Stimulated activated CD4-positive, alpha-beta T cell treated with anti-CD3 and anti-CD28 coated beads, Interleukin-4, amount 100 ng/mL, for 1 hour (primary cell): ENCODE measurements around the gene OR5K2.

ENCODE experiments used
- DNase-seq: peaks from one replicate; pipeline ENCODE4 v3.0.0-alpha.2; 2020

The OR5K2 gene

DNA sequence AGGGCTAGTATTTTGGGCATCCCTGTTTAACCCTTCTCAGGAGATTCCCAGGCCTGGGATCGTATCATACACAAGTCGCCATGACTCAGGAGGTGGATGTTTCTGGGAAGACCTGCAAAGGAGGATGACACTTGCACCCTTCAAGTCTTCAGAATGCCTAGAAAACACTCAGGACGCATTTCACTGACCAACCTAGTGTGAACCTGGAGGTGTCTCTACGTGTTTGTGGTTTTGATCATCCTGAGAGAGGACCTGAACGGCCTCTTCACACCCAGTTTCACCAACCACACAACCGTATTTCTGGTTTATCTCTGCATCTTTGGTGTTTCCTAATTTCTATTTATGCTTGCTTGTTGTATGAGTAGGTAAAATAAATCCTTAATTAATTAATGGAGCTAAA is 28.0 kb downstream of the OR5K2 start:
- no peak for DNase-seq

DNA sequence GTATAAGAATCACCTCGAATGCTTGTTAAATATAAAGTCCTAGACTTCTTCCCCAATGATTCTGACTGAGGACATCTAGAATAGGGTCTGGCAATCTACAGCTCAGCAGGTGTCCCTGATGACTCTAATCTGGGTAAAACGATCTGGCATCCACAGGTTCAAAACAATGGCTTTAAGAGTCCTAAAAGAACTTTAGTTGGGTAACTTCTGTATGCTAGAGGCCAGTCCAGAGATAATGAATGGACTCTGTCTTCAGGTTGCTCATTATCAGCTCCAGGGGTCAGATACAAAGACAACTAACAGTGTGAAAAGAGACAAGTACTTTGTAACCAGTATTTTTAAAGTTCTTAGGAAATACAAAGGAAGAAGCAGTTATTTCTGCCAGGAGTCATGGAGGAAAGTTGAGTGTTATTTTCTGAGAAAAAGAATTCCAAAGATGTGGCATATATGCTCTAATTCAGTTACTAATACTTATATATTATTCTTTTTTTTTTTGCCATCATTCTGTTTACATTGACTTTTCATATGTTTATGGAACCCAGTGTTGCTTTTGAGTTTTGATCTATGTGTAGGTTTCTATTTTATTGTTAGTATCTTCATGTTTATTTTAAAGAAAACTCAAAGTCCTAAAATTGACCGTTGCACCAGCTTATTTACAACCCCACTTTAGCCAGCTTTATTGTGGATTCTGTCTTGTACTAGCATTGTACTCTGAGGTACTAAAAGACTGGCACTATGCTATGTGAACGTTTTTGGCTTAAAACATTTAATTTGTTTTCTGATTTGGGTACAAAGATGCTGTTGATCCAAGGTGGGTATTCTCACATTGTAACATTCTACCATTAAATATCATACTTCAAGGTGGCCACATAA is 31.2 kb downstream of the OR5K2 start:
- no peak for DNase-seq

DNA sequence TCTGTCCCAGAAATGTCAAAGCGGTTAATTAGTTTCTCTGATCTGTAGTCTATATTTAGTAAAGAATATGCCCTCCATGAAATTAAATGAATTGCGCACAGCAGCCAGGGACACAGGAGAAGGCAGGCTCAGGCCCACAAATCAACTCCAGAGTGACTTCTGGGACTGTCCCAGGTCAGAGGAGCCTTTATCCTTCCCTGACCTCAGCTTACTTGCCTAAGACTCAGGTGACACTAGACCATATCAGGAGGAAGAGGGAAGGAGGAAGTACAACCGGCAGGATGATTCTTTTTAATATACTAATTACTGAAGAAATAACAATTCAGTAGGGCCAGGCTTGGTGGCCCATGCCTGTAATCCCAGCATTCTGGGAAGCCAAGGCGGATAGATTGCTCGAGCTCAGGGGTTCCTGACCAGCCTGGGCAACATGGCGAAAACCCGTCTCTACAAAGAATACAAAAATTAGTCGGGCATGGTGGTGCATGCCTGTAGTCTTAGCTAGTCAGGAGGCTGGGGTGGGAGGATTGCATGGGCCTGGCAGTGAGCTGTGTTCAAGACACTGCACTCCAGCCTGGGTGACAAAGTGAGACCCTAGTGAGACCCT is 32.5 kb downstream of the OR5K2 start:
- DNase-seq = no peak

DNA sequence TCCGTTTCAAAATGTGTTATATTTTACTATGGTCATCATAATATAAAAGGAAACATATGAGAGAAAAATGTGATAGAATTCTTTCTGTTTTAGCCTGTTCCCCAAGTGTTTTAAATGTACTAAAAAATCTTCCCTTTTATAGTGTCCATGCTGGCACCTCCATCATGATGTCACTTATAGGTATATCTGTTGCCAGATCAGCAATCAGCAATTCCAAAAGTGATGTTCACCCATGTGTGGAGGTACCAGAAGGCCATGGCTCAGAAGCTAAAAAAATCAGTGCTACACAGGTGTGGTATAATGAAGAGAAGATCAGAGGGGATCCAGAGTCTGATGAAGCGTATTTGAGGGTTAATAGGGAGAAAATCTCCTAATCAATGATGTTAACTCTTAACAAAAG is 33.2 kb downstream of the OR5K2 start:
- DNase-seq = no peak

DNA sequence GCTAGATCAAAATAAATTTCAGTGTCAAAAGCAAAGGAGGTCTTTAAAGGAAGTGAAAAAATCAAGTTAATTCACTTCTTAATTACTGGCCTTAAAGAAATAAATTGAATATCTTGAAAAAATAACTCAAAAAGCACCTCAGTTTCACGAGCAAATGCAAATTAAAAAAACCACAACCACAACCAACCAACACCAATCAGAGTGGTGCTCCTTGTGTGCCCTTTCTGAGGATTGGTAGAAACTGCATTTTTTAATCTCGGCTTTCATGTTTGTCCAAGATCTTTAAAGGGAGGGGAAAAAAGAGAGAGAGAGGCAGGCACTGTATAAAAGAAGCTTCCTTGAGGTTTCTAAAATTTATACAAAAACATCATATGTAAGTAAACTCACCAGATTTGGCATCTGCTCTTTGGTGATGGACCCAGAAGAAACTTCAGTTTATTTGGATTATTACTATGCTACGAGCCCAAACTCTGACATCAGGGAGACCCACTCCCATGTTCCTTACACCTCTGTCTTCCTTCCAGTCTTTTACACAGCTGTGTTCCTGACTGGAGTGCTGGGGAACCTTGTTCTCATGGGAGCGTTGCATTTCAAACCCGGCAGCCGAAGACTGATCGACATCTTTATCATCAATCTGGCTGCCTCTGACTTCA is 34.3 kb downstream of the OR5K2 start, which contains the start of gene GPR15:
TSS of gene GPR15 (plus strand) at position 357 of the 653 bp plus-strand sequence. CDS start at position 413, 56 bp downstream.
- no peak for DNase-seq

DNA sequence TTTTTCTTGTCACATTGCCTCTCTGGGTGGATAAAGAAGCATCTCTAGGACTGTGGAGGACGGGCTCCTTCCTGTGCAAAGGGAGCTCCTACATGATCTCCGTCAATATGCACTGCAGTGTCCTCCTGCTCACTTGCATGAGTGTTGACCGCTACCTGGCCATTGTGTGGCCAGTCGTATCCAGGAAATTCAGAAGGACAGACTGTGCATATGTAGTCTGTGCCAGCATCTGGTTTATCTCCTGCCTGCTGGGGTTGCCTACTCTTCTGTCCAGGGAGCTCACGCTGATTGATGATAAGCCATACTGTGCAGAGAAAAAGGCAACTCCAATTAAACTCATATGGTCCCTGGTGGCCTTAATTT is 34.8 kb downstream of the OR5K2 start:
- no peak for DNase-seq

DNA sequence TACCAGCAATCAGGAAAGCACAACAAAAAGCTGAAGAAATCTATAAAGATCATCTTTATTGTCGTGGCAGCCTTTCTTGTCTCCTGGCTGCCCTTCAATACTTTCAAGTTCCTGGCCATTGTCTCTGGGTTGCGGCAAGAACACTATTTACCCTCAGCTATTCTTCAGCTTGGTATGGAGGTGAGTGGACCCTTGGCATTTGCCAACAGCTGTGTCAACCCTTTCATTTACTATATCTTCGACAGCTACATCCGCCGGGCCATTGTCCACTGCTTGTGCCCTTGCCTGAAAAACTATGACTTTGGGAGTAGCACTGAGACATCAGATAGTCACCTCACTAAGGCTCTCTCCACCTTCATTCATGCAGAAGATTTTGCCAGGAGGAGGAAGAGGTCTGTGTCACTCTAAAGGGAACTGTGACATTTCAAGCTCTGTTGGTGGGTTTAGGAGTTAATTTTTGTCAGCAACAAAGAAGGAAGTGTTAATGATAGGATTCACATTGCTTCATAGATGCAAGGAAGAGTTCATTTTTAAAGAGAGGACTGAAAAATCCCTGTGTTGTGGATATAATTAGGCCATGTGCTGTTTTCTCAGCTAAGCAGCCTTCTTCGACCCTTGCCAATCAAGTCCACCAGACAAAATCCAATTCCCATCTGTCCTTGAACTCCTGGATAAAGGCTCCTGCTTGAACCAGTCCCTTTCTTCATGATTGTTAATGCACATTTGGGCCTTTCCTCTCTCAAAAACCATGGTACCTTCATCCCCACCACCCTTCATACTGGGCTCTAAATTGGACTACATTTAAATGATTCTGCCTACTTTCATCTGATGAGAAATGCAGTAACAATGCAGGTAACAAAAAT is 35.5 kb downstream of the OR5K2 start:
- no peak for DNase-seq

DNA sequence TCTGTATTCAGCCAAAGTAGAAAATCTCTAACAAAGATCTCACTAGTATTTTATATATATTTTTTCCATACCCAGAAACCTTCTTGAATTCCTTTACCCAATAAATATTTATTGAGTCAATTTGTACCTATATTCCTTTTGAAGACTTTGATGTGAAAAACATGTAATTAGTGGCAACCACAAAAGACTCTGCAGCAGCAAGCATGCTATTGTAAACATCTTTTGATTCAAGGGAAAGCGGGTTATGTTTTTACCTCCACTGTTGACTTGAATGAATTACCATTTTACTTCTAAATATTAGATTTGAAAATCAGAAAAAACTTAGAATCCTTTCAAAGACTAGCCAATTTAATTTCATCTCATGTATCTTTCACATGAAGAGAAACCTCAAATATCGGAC is 36.7 kb downstream of the OR5K2 start:
- DNase-seq = no peak

DNA sequence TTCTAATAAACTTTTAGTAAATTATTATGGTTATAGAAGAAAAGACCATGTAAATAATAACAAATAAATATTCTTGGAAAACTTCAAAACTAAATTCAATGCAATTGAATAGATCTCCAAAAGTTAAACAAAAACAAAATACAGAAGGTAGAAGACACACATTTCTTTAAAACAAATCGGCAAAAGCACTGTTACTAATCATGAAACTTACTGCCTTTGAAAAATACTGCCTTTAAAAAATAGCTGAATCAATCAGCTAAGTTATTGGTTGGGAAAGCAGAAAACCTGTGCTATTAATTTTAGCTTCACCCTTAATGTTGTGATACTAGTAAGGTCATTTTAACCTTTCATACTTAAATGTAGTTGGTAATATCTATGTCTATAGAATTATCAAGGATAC is 37.3 kb downstream of the OR5K2 start:
- no peak for DNase-seq

DNA sequence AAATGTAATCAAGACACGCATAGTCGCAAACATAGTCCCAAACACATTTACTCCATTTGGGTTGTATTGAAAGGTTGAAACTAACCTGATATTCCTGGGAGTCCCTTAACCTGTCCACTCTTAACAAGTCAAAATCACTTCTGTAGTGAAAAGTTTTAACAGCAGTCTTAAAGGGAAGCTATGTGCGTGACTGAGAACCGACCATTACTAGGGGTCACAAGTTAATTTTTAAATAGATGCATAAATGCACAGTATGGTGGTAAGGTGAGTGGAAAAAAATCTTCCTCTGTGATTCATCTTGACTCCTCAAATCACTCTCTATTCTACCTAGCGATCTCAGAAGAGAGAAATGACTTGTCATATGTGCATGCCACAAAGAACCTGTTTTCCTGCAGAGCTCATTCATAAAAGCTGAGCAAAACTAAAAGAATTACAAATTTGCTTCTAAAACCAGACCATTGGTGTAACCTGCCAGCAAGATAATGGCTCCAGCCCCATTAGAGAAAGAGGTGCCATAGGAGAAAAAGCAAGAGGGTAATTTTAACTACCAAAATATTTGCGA is 39.1 kb downstream of the OR5K2 start:
- DNase-seq = no peak

DNA sequence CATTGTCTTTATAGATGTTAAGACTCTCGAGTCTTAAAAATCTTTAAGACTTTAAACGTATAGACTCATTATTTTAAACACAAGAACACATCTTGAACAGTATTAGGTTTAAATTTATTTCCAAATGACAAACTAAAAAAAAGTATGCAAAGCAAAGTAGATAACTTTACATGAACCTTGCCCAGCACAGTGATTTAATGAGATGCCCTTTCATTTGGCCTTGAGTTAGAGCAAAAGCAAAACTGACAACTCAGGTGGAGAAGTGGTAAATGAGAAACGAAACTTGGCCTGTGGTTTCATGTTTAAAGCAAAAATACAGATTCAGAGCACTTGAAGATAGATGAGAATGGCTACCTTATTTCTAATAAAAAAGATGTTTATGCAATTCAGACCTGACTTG is 42.9 kb downstream of the OR5K2 start:
- DNase-seq = no peak

DNA sequence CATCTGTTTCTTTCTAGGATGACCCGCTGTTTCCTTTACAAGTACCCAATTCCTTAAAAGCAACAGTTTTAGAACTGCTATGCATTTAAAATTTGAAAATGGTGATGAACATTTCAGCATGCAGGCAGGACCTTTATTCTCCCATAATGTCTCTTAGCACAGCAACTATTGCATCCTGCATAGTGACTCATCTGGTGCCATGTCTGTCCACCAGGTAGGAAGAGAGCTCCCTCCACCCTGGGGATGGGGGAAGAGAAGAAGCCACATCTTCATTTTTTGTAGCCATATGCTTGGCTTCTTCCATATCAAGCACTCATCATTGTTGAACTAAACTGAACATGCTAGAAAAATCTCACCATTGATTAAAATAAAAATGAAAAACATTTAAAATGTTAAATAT is 44.2 kb downstream of the OR5K2 start:
- no peak for DNase-seq

DNA sequence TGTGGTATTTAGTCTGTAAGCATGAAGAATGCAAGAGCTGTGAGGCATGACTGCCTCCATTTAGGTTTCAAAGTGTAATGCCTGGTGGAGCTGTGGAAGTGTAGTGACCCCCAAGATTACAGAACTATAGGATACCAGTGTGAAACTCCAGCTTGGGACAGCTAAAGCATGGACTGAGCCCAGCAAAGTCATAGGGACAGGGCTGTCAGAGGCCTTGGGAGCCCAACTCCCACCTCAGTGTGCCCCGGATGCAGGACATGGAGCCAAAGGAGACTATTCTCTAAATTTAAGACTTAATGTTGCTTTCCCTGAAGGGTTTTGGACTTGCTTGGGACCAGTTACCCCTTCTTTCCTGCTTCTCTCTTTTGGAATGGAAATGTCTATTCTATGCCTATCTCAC is 45.1 kb downstream of the OR5K2 start:
- DNase-seq = no peak

DNA sequence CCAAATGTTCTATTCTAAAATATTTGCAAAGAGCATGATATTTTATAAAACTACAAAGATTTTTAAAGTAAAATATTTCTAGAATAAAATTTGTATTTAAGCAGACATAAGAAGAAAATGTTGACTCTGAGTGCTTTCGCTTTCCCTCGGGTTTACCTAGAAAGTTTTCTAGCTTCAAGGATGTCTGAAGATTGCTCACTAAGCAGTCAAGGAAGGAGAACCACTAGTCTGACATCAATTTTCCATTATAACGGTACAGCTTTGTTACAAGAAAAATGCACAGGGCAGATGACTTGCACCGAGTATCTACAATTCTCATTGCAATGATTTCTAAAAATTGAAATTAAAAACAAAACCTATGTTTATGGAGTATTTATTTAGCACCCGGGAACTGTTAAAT is 48.5 kb downstream of the OR5K2 start:
- no peak for DNase-seq
